K562 (cell line): ENCODE results near the gene CACNA1C. TPM values are rescaled to one million over a fixed set of nuclear protein-coding genes. Genes with fewer than 3 reads are reported as not detected.

Experiments used
- ATAC-seq: fragments of 200-7000 bp; cut with Tn5 transposase; 3 replicates; pipeline ENCODE4 v1.9.1; 2020; ENCODE audit warnings: moderate library complexity
- BruUV-seq: library from RNA; stranded (reverse); fragments of 400-500 nt; replicated peaks from 2 replicates; lab custom pipeline; 2021; lab: Mats Ljungman, UMichigan
- CTCF ChIA-PET: fragments of 300-600 bp; formaldehyde crosslinking; extraction: SDS; loops from one replicate; lab custom pipeline; 2021; ENCODE audit warnings: low intra/inter-chr PET ratio; lab: Yijun Ruan, JAX
- POLR2A ChIA-PET: fragments of 300-600, 350-650 bp; sonication (Branson Sonifier 250); formaldehyde crosslinking; extraction: SDS; loops from one replicate; lab custom pipeline; 2021; ENCODE audit warnings: antibody characterized with exemption, inconsistent platforms; lab: Yijun Ruan, JAX
- DNase-seq, 4 experiments: peaks; one replicate each; pipeline versions ENCODE4 v3.0.0 to v3.0.0-alpha.2; 2011 to 2018; ENCODE audit warnings: low spot score in 3 of 4, mixed read lengths in 3 of 4; ENCODE audit errors: extremely low read depth in 1 of 4
- FAIRE-seq: peaks from 2 replicates; lab custom pipeline; 2011; peaks lifted over from hg19 to GRCh38; lab: Jason Lieb, UNC
- H2AFZ ChIP-seq: 2 replicates; pipeline ENCODE4 v1.6.0; 2011; ENCODE audit warnings: low read depth, low read length, control low read depth, inconsistent platforms
- H3K27ac ChIP-seq: fragments of 200-600 bp; 3 replicates; pipeline ENCODE4 v1.8.0; 2011; ENCODE audit warnings: low read depth, mild to moderate bottlenecking, control low read depth, inconsistent platforms, low read length, moderate library complexity, mixed read lengths; ENCODE audit errors: extremely low read depth
- H3K27me3 ChIP-seq, 2 experiments: fragments of 300-600 bp in 1 of 2; 2 replicates in 1 of 2; 3 replicates in 1 of 2; pipeline versions ENCODE4 v1.6.0 to v1.8.0; 2011; ENCODE audit warnings: inconsistent platforms in 2 of 2, low read length in 2 of 2, mild to moderate bottlenecking in 1 of 2, mixed read lengths in 1 of 2, moderate library complexity in 1 of 2; ENCODE audit not compliant: control insufficient read depth in 2 of 2, insufficient read depth in 2 of 2
- H3K36me3 ChIP-seq: fragments of 300-600 bp; 3 replicates; pipeline ENCODE4 v1.8.0; 2011; ENCODE audit warnings: mild to moderate bottlenecking, low read length, inconsistent platforms; ENCODE audit not compliant: control insufficient read depth, insufficient read depth
- H3K4me1 ChIP-seq, 2 experiments: fragments of 200-600 bp in 1 of 2; replicated peaks in 1 of 2; 2 replicates in 1 of 2; 3 replicates in 1 of 2; pipeline versions ENCODE4 v1.5.1 to v1.8.0; 2011; ENCODE audit warnings: inconsistent platforms in 2 of 2, low read length in 2 of 2, mild to moderate bottlenecking in 1 of 2, mixed read lengths in 1 of 2, moderate library complexity in 1 of 2; ENCODE audit not compliant: control insufficient read depth in 2 of 2, insufficient read depth in 2 of 2
- H3K4me2 ChIP-seq: 2 replicates; pipeline ENCODE4 v1.6.1; 2011; ENCODE audit warnings: low read length, control low read depth, inconsistent platforms, mixed read lengths; ENCODE audit not compliant: insufficient read depth
- H3K4me3 ChIP-seq: fragments of 200-600 bp; sonication (generic), shearing (Covaris generic); 2 replicates; pipeline ENCODE4 v1.5.1; 2016; ENCODE audit warnings: control low read depth, inconsistent platforms
- H3K79me2 ChIP-seq: fragments of 200-600 bp; 3 replicates; pipeline ENCODE4 v1.8.0; 2011; ENCODE audit warnings: low read length, inconsistent platforms; ENCODE audit not compliant: control insufficient read depth, insufficient read depth
- H3K9ac ChIP-seq, 2 experiments: 2 replicates each; pipeline versions ENCODE4 v1.6.0 to v1.6.1; 2011; ENCODE audit warnings: low read depth in 2 of 2, low read length in 2 of 2, control low read depth in 1 of 2, inconsistent platforms in 1 of 2, mild to moderate bottlenecking in 1 of 2, mixed read lengths in 1 of 2; ENCODE audit not compliant: insufficient read depth in 1 of 2
- H3K9me1 ChIP-seq: one replicate; pipeline ENCODE4 v1.6.0; 2011; ENCODE audit warnings: inconsistent platforms, mild to moderate bottlenecking, low read length, moderate library complexity; ENCODE audit not compliant: control insufficient read depth, insufficient read depth
- H3K9me3 ChIP-seq: replicated peaks from 2 replicates; pipeline ENCODE4 v1.5.1; 2011; ENCODE audit warnings: low read depth, low read length, inconsistent platforms; ENCODE audit not compliant: control insufficient read depth, insufficient read depth
- H4K20me1 ChIP-seq: replicated peaks from 2 replicates; pipeline ENCODE4 v1.6.1; 2011; ENCODE audit warnings: low read length, inconsistent platforms, mixed read lengths; ENCODE audit not compliant: control insufficient read depth, insufficient read depth
- DIDO1 ChIP-seq: fragments of 450-650 bp; IDR thresholded peaks from 2 replicates; pipeline ENCODE4 v1.6.1; 2016; ENCODE audit warnings: low read depth, missing biosample characterization, missing genetic modification characterization
- HBP1 ChIP-seq: fragments of 450-650 bp; formaldehyde crosslinking; IDR thresholded peaks from 2 replicates; pipeline ENCODE4 v1.4.0; 2022; ENCODE audit warnings: missing genetic modification characterization
- HDAC8 ChIP-seq: fragments of 450-650 bp; IDR thresholded peaks from 2 replicates; pipeline ENCODE4 v1.6.1; 2016; ENCODE audit warnings: mild to moderate bottlenecking, missing genetic modification characterization, moderate library complexity, missing compliant biosample characterization
- IRF2 ChIP-seq: sonication (generic); formaldehyde crosslinking; IDR thresholded peaks from 2 replicates; pipeline ENCODE4 v1.8.1; 2022; ENCODE audit warnings: mild to moderate bottlenecking, missing genetic modification reagents
- MLLT1 ChIP-seq, 2 experiments: fragments of 450-650 bp; IDR thresholded peaks; 2 replicates each; pipeline ENCODE4 v1.6.1; 2016
- WGBS: fragments of 100-300 bp; shearing (Covaris generic); methylation state at CpG from one replicate; pipeline ENCODE4 v1.1.6; 2016; ENCODE audit warnings: low coverage, mixed read lengths; ENCODE audit not compliant: insufficient coverage; ENCODE audit errors: missing lambda C conversion rate; 5-methylcytosine and 5-hydroxymethylcytosine counted together
- in situ Hi-C: fragments of 300-500 bp; cut with MboI; formaldehyde crosslinking; loops from 4 replicates; pipeline ENCODE4 v1.15.0; 2018; ENCODE audit warnings: inconsistent platforms, mixed read lengths
- intact Hi-C: fragments of 100-400 bp; cut with micrococcal nuclease; formaldehyde crosslinking; loops from 2 replicates; pipeline ENCODE4 v1.14.2; 2022
- polyA plus RNA-seq, 8 experiments: library from polyadenylated mRNA; depleted of rRNA in 4 of 8; stranded (reverse) in 5 of 8; unstranded in 3 of 8; fragments of >200 nt; fragmentation: Nextera tagmentation in 2 of 8; fragmentation: Illumina TruSeq in 1 of 8; extraction: Ambion mirVana in 2 of 8; extraction: Trizol in 1 of 8; gene quantifications; 2 replicates each; pipeline versions ENCODE4 v1.2.1 to v1.2.3, GENCODE V29; 2011 to 2014; ENCODE audit warnings: inconsistent platforms in 1 of 8, missing spikeins in 1 of 8
- total RNA-seq, 7 experiments: library from RNA; depleted of rRNA in 6 of 7; stranded (reverse); fragments of >200 nt in 6 of 7; fragmentation: Illumina TruSeq in 2 of 7; extraction: Trizol in 2 of 7; gene quantifications; 2 replicates each; pipeline versions ENCODE4 v1.2.1 to v1.2.3, GENCODE V29; 2011 to 2021; ENCODE audit warnings: low replicate concordance in 1 of 7
- TF ChIP-seq, protein P1 (sequence below): fragments of 200-800 bp; sonication (Bioruptor generic); IDR thresholded peaks from 2 replicates; pipeline ENCODE4 v1.6.1; 2016; ENCODE audit warnings: missing genetic modification characterization, missing compliant biosample characterization

Gene CACNA1C
- total and polyA plus RNA-seq, 9 of the 15 experiments (the other 6 are each of a cell fraction or from before 2014, with no cell fraction given) = not detected

- no peak for ATAC-seq
- Histone ChIP-seq H3K9me3 (no peaks in the 10 kb centered on the region), H3K27ac (no peak overlapping the region), H3K4me1 (no peaks in the 10 kb centered on the region), H3K4me2 (no peak overlapping the region), H3K9me1 (no peaks in the 10 kb centered on the region), H3K36me3 (no peaks in the 10 kb centered on the region), H3K4me3 (no peak overlapping the region), H3K27me3 (peaks cover 0 to 20% of the 10 kb centered on the region in 2 experiments; a peak in 1 of 5 replicates), H3K9ac (no peak overlapping the region), H3K79me2 (no peaks in the 10 kb centered on the region), H2AFZ (no peak overlapping the region), H4K20me1 (no peaks in the 10 kb centered on the region)
- FAIRE-seq = no peak
- no peak for DNase-seq
- 0% methylated on average over 2 of the region's 4 CpGs for WGBS
- intact Hi-C loops (no loop called here), in situ Hi-C loops (no loop called here)
- no peak for TF ChIP-seq MLLT1 (IDR thresholded peaks at IDR 0.05)
- no peak for TF ChIP-seq DIDO1 (tag)
- no peak for TF ChIP-seq HBP1 (CRISPR knock-in tag)
- TF ChIP-seq HDAC8 (tag) = no peak
- TF ChIP-seq, protein P1, sequence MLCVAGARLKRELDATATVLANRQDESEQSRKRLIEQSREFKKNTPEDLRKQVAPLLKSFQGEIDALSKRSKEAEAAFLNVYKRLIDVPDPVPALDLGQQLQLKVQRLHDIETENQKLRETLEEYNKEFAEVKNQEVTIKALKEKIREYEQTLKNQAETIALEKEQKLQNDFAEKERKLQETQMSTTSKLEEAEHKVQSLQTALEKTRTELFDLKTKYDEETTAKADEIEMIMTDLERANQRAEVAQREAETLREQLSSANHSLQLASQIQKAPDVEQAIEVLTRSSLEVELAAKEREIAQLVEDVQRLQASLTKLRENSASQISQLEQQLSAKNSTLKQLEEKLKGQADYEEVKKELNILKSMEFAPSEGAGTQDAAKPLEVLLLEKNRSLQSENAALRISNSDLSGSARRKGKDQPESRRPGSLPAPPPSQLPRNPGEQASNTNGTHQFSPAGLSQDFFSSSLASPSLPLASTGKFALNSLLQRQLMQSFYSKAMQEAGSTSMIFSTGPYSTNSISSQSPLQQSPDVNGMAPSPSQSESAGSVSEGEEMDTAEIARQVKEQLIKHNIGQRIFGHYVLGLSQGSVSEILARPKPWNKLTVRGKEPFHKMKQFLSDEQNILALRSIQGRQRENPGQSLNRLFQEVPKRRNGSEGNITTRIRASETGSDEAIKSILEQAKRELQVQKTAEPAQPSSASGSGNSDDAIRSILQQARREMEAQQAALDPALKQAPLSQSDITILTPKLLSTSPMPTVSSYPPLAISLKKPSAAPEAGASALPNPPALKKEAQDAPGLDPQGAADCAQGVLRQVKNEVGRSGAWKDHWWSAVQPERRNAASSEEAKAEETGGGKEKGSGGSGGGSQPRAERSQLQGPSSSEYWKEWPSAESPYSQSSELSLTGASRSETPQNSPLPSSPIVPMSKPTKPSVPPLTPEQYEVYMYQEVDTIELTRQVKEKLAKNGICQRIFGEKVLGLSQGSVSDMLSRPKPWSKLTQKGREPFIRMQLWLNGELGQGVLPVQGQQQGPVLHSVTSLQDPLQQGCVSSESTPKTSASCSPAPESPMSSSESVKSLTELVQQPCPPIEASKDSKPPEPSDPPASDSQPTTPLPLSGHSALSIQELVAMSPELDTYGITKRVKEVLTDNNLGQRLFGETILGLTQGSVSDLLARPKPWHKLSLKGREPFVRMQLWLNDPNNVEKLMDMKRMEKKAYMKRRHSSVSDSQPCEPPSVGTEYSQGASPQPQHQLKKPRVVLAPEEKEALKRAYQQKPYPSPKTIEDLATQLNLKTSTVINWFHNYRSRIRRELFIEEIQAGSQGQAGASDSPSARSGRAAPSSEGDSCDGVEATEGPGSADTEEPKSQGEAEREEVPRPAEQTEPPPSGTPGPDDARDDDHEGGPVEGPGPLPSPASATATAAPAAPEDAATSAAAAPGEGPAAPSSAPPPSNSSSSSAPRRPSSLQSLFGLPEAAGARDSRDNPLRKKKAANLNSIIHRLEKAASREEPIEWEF (CRISPR knock-in tag) = no peak
- no peak for TF ChIP-seq IRF2 (CRISPR knock-in tag)
- BruUV-seq = no TSS peak
- POLR2A ChIA-PET = no interaction called here
- CTCF ChIA-PET = no interaction called here
These were observed 46.8 kb downstream of the CACNA1C start for GRCh38 chr12:2099595-2099994.
